HG03097 (cell line): ENCODE measurements around the gene HSF5.
"Not testable (repeated sequence)": the region's sequence is repeated elsewhere in the genome, so short reads cannot be mapped to it uniquely, and the experiment has no call there.

ENCODE experiments used
- ATAC-seq: cut with Tn5 transposase; IDR thresholded peaks from one replicate; pipeline ENCODE4 v1.9.1; 2021; ENCODE audit not compliant: unreplicated experiment, low FRiP score

HSF5 gene

GRCh38 chr17:58415371-58416055, 72.7 kb downstream of the HSF5 start:
- no peak for ATAC-seq

GRCh38 chr17:58414596-58414997, 73.6 kb downstream of the HSF5 start:
- no peak for ATAC-seq

GRCh38 chr17:58413684-58414083, 74.5 kb downstream of the HSF5 start:
- no peak for ATAC-seq

- no peak for ATAC-seq
Observed at GRCh38 chr17:58412961-58413586, 75.1 kb downstream of the HSF5 start.

- no peak for ATAC-seq
Observed at GRCh38 chr17:58412064-58412703, 76.0 kb downstream of the HSF5 start.

GRCh38 chr17:58411408-58411894, 76.8 kb downstream of the HSF5 start:
- ATAC-seq: no peak

GRCh38 chr17:58410714-58411407, 77.3 kb downstream of the HSF5 start:
- no peak for ATAC-seq

- no peak for ATAC-seq
Observed at GRCh38 chr17:58409432-58409831, 78.8 kb downstream of the HSF5 start.

GRCh38 chr17:58403311-58403710, 84.9 kb downstream of the HSF5 start:
- ATAC-seq: no peak

GRCh38 chr17:58402679-58403078, 85.5 kb downstream of the HSF5 start:
- no peak for ATAC-seq

- ATAC-seq: no peak
Observed at GRCh38 chr17:58402047-58402446, 86.2 kb downstream of the HSF5 start.

GRCh38 chr17:58401287-58401686, 86.9 kb downstream of the HSF5 start:
- no peak for ATAC-seq

- ATAC-seq: no peak
Observed at GRCh38 chr17:58400826-58401225, 87.4 kb downstream of the HSF5 start.

GRCh38 chr17:58399974-58400373, 88.2 kb downstream of the HSF5 start:
- ATAC-seq: no peak

GRCh38 chr17:58398574-58399266, 89.5 kb downstream of the HSF5 start:
- ATAC-seq: no peak

- ATAC-seq: not testable (repeated sequence)
Observed at GRCh38 chr17:58397421-58397820, 90.8 kb downstream of the HSF5 start.

- no peak for ATAC-seq
Observed at GRCh38 chr17:58396173-58396572, 92.0 kb downstream of the HSF5 start.

- no peak for ATAC-seq
Observed at GRCh38 chr17:58394534-58395223, 93.5 kb downstream of the HSF5 start.

GRCh38 chr17:58391302-58391984, 96.8 kb downstream of the HSF5 start:
- ATAC-seq: no peak
